GM08714 (cell line): ENCODE data around the gene FHAD1.

ENCODE experiments used
- H3K4me3 ChIP-seq: fragments of 200-500 bp; sonication (Bioruptor generic); 2 replicates; pipeline ENCODE4 v1.5.1; 2014; ENCODE audit warnings: mild to moderate bottlenecking, low read length, inconsistent platforms
- ZNF274 ChIP-seq: IDR thresholded peaks from 2 replicates; pipeline ENCODE4 v1.6.1; 2012; ENCODE audit warnings: mild to moderate bottlenecking, low read depth, low read length

The FHAD1 gene

GRCh38 chr1:15443281-15443680 lies 196.3 kb downstream of the FHAD1 start:
- no peak for TF ChIP-seq ZNF274
- H3K4me3 ChIP-seq: no peak overlapping the region

- TF ChIP-seq ZNF274: no peak
- no peak overlapping the region for H3K4me3 ChIP-seq
These were observed 197.7 kb downstream of the FHAD1 start for GRCh38 chr1:15444468-15445389.

- no peak for TF ChIP-seq ZNF274
- no peak overlapping the region for H3K4me3 ChIP-seq
These were observed 198.5 kb downstream of the FHAD1 start for GRCh38 chr1:15445390-15446122.

- TF ChIP-seq ZNF274: no peak
- H3K4me3 ChIP-seq: no peak overlapping the region
These were observed 199.2 kb downstream of the FHAD1 start for GRCh38 chr1:15446212-15446611.
